ENCODE data around the gene STXBP6. TPM values are rescaled to one million over a fixed set of nuclear protein-coding genes. Genes with fewer than 3 reads are reported as not detected.

STXBP6 gene
- total RNA-seq, 4 donors from 2014 or later = 4.4 to 19.9 (median 8.2) TPM

- ATAC-seq (ENCODE audit: low FRiP score) (no peak), DNase-seq (ENCODE audit: low spot score) (no peak)
- TF ChIP-seq CTCF (IDR thresholded peaks at IDR 0.05) = no peak
These were observed 231.1 kb downstream of the STXBP6 start for GRCh38 chr14:24818823-24819341.

GRCh38 chr14:24818058-24818822 is 231.7 kb downstream of the STXBP6 start:
- ATAC-seq (ENCODE audit: low FRiP score) (no peak), DNase-seq (ENCODE audit: low spot score) (no peak)
- no peak for TF ChIP-seq CTCF (IDR thresholded peaks at IDR 0.05)

GRCh38 chr14:24817212-24818057 is 232.5 kb downstream of the STXBP6 start:
- TF ChIP-seq CTCF (IDR thresholded peaks at IDR 0.05) = no peak
- DNase-seq (ENCODE audit: low spot score) (no peak), ATAC-seq (ENCODE audit: low FRiP score) (no peak)

- TF ChIP-seq CTCF (IDR thresholded peaks at IDR 0.05) = no peak
- DNase-seq (ENCODE audit: low spot score) = no peak
- ATAC-seq (ENCODE audit: low FRiP score) = no peak
These were observed 233.1 kb downstream of the STXBP6 start for GRCh38 chr14:24816929-24817211.

GRCh38 chr14:24816011-24816928 is 233.7 kb downstream of the STXBP6 start:
- DNase-seq (ENCODE audit: low spot score) (no peak), ATAC-seq (ENCODE audit: low FRiP score) (no peak)

More at GRCh38 chr14:24816011-24816928, 233.7 kb downstream of the STXBP6 start:
- TF ChIP-seq CTCF (IDR thresholded peaks at IDR 0.05) = no peak
